ENCODE measurements around the gene ZCCHC7.

Gene ZCCHC7

DNA sequence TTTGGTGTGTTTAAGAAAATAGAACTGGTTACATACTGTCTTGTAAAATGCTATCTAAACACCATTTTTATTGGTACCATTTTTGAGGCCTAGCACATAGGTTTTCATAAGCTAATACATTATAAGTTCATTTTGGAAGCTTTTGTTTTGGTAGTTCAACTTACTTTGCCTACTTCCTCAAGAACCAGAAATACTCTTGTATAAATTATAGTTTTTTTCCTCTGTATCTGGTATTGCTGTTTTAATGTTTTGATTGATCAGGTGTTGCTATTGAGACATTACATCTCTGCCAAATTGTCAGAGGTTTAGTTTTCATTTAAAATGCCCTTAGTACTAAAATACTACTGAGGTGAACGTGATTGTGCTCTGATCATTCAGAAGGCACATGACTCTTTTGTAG lies 211.5 kb downstream of the ZCCHC7 start:
- 0 out of 2 replicates have a peak overlapping the region, but pooled peaks have one; percentile 5 for H3K27ac ChIP-seq (ENCODE audit: low read length)
- peaks cover 47% of the 10 kb centered on the region for H3K4me1 ChIP-seq (ENCODE audit: low read length)
- no peak overlapping the region for H3K9ac ChIP-seq (ENCODE audit: low read length)
- H3K4me3 ChIP-seq (ENCODE audit: low read length) = no peak overlapping the region
- no peaks in the 10 kb centered on the region for H3K79me2 ChIP-seq (ENCODE audit: low read length)
- no peaks in the 10 kb centered on the region for H3K9me3 ChIP-seq (ENCODE audit: insufficient read depth, low read length)
- H2AFZ ChIP-seq (ENCODE audit: low read depth, low read length) = no peak overlapping the region
- 0 out of 2 replicates have a peak overlapping the region, but pooled peaks have one; percentile 4 for H3K4me2 ChIP-seq (ENCODE audit: low read length)
- no peaks in the 10 kb centered on the region for H3K36me3 ChIP-seq (replicated peaks; ENCODE audit: low read depth, low read length)
- H4K20me1 ChIP-seq (ENCODE audit: insufficient read depth, low read length) = no peaks in the 10 kb centered on the region
- H3K27me3 ChIP-seq (ENCODE audit: low read depth, low read length) = no peaks in the 10 kb centered on the region
- TF ChIP-seq, protein P1, sequence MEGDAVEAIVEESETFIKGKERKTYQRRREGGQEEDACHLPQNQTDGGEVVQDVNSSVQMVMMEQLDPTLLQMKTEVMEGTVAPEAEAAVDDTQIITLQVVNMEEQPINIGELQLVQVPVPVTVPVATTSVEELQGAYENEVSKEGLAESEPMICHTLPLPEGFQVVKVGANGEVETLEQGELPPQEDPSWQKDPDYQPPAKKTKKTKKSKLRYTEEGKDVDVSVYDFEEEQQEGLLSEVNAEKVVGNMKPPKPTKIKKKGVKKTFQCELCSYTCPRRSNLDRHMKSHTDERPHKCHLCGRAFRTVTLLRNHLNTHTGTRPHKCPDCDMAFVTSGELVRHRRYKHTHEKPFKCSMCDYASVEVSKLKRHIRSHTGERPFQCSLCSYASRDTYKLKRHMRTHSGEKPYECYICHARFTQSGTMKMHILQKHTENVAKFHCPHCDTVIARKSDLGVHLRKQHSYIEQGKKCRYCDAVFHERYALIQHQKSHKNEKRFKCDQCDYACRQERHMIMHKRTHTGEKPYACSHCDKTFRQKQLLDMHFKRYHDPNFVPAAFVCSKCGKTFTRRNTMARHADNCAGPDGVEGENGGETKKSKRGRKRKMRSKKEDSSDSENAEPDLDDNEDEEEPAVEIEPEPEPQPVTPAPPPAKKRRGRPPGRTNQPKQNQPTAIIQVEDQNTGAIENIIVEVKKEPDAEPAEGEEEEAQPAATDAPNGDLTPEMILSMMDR (IDR thresholded peaks at IDR 0.05; ENCODE audit: low read depth, low read length) = no peak

DNA sequence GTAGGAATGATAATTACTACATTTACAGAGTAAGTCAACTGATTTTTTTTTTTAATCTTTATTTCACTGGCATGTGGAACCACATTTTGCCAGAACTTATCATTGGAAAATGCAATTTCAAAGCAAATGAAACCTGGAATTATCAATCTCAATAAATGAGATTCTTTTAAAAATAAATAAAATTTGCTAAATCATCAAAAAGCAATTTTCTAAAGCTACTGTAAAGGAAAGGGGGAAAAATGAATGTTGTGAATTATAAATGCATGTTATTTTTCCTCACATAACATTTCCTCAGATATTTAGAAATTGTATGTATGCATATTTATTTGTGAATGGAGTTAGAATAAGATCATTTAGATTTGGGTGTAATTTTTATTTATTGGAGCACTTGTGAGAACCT lies 212.2 kb downstream of the ZCCHC7 start:
- Histone ChIP-seq H3K9ac (ENCODE audit: low read length) (no peak overlapping the region), H3K27me3 (ENCODE audit: low read depth, low read length) (no peaks in the 10 kb centered on the region), H3K36me3 (replicated peaks; ENCODE audit: low read depth, low read length) (no peaks in the 10 kb centered on the region), H4K20me1 (ENCODE audit: insufficient read depth, low read length) (no peaks in the 10 kb centered on the region), H3K9me3 (ENCODE audit: insufficient read depth, low read length) (no peaks in the 10 kb centered on the region), H3K4me1 (ENCODE audit: low read length) (peaks cover 52% of the 10 kb centered on the region), H3K4me2 (ENCODE audit: low read length) (no peak overlapping the region), H3K4me3 (ENCODE audit: low read length) (no peak overlapping the region), H3K27ac (ENCODE audit: low read length) (no peak overlapping the region), H3K79me2 (ENCODE audit: low read length) (no peaks in the 10 kb centered on the region), H2AFZ (ENCODE audit: low read depth, low read length) (no peak overlapping the region)
- TF ChIP-seq, protein P1 (IDR thresholded peaks at IDR 0.05; ENCODE audit: low read depth, low read length) = no peak
- no peak for TF ChIP-seq EZH2phosphoT487 (IDR thresholded peaks at IDR 0.05; ENCODE audit: low read depth)

DNA sequence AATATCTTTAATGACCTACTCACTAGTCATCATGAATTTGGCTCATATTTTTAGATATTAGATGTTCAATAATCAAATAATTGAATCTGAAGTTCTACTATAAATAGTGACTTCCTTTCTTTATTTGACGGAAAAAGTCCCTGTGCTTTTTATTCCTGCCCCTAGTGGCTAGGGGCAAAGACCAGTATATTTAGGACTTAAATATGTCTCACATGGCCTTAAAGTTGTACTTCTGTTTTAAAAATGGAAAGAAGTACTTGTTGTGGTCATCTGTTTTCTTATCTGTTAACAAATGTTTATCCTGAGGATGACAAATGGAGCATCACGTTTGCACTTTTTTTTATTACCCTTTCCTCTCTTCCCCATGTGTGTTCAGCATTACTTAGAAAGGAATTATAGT lies 212.9 kb downstream of the ZCCHC7 start:
- no peak for TF ChIP-seq EZH2phosphoT487 (IDR thresholded peaks at IDR 0.05; ENCODE audit: low read depth)
- TF ChIP-seq, protein P1 (IDR thresholded peaks at IDR 0.05; ENCODE audit: low read depth, low read length) = peak; percentile 47
- H3K4me2 ChIP-seq (ENCODE audit: low read length) = peak overlapping the region; percentile 41
- H3K27me3 ChIP-seq (ENCODE audit: low read depth, low read length) = no peaks in the 10 kb centered on the region
- peaks cover 59% of the 10 kb centered on the region for H3K4me1 ChIP-seq (ENCODE audit: low read length)
- no peaks in the 10 kb centered on the region for H3K36me3 ChIP-seq (replicated peaks; ENCODE audit: low read depth, low read length)
- no peak overlapping the region for H3K27ac ChIP-seq (ENCODE audit: low read length)
- peak overlapping the region; percentile 9; the same call in 1 of the 2 replicates for H3K9ac ChIP-seq (ENCODE audit: low read length)
- H3K4me3 ChIP-seq (ENCODE audit: low read length) = no peak overlapping the region
- H2AFZ ChIP-seq (ENCODE audit: low read depth, low read length) = no peak overlapping the region
- H3K79me2 ChIP-seq (ENCODE audit: low read length) = no peaks in the 10 kb centered on the region
- no peaks in the 10 kb centered on the region for H4K20me1 ChIP-seq (ENCODE audit: insufficient read depth, low read length)
- H3K9me3 ChIP-seq (ENCODE audit: insufficient read depth, low read length) = no peaks in the 10 kb centered on the region

DNA sequence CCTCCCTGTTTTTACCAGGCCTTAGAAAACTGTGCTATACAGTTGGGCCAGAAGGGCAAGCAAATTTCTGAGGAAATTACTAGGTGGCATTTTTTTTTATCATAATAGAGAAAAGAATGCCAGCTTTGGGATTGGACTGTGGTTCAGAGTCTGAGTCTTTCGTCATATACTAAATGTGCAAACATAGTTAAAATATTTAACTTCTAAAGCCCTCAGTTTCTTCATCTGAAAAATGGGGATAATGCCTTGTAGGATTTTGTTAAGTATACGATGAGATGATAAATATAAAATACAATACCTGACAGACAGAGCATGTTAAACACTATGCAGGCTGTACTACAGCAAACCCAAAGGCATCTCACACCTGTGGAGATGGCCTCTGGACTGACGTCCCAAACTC lies 214.9 kb downstream of the ZCCHC7 start:
- TF ChIP-seq EZH2phosphoT487 (IDR thresholded peaks at IDR 0.05; ENCODE audit: low read depth) = no peak
- TF ChIP-seq, protein P1 (IDR thresholded peaks at IDR 0.05; ENCODE audit: low read depth, low read length) = no peak

More for the DNA sequence above, 214.9 kb downstream of the ZCCHC7 start:
- Histone ChIP-seq H3K79me2 (ENCODE audit: low read length) (no peaks in the 10 kb centered on the region), H3K4me1 (ENCODE audit: low read length) (peaks cover 60% of the 10 kb centered on the region), H3K27me3 (ENCODE audit: low read depth, low read length) (no peaks in the 10 kb centered on the region), H3K4me3 (ENCODE audit: low read length) (no peak overlapping the region), H3K36me3 (replicated peaks; ENCODE audit: low read depth, low read length) (no peaks in the 10 kb centered on the region), H3K4me2 (ENCODE audit: low read length) (no peak overlapping the region), H2AFZ (ENCODE audit: low read depth, low read length) (no peak overlapping the region), H3K27ac (ENCODE audit: low read length) (no peak overlapping the region), H3K9ac (ENCODE audit: low read length) (no peak overlapping the region), H4K20me1 (ENCODE audit: insufficient read depth, low read length) (no peaks in the 10 kb centered on the region), H3K9me3 (ENCODE audit: insufficient read depth, low read length) (no peaks in the 10 kb centered on the region)

Data from OCI-LY3 (cell line).